ENCODE results near the gene MAGED1.

DNA sequence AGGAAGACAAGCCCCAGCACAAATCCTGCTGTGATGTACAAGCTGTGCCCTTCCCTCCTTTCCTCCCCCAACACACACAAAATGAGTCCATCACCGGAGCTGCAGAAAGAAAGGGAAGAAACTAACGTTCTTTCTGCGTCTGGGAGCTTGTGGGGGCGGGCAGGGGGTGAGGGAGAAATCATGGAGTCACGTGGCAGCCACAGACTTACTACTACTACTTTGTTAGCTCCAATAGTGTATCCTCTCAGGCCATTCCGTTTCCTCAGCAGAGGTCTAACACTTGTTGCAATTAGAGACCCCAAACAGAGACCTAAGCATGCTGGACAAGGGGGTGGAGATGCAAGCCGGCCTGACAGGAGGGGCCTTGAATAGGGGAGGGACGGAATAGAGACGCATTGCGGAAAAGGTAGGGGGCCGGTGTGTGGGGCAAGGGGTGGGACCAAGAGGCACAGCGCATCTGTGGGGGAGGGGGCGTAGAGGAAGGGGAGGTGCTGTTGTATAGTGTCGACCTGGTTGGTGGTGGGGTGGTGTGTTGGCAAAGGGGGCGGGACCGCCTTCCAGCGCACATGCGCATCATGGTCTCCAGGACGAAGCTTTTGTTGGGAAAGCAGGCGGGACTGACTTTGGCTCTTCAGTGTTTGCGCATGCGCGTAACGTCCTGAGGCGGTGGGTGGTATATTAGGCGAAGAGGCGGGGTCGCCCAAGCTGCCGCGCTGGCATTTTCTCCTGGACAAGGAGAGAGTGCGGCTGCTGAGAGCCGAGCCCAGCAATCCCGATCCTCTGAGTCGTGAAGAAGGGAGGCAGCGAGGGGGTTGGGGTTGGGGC is at the start of gene MAGED1:
- TF ChIP-seq, protein P1, sequence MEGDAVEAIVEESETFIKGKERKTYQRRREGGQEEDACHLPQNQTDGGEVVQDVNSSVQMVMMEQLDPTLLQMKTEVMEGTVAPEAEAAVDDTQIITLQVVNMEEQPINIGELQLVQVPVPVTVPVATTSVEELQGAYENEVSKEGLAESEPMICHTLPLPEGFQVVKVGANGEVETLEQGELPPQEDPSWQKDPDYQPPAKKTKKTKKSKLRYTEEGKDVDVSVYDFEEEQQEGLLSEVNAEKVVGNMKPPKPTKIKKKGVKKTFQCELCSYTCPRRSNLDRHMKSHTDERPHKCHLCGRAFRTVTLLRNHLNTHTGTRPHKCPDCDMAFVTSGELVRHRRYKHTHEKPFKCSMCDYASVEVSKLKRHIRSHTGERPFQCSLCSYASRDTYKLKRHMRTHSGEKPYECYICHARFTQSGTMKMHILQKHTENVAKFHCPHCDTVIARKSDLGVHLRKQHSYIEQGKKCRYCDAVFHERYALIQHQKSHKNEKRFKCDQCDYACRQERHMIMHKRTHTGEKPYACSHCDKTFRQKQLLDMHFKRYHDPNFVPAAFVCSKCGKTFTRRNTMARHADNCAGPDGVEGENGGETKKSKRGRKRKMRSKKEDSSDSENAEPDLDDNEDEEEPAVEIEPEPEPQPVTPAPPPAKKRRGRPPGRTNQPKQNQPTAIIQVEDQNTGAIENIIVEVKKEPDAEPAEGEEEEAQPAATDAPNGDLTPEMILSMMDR (IDR thresholded peaks at IDR 0.05; ENCODE audit: low read depth, low read length, poor library complexity, severe bottlenecking), result no peak
- no peak for TF ChIP-seq EZH2phosphoT487 (IDR thresholded peaks at IDR 0.05; ENCODE audit: borderline replicate concordance, low read length)
